Caco-2 (cell line): ENCODE results near the gene PTMA. TPM values are rescaled to one million over a fixed set of nuclear protein-coding genes. Genes with fewer than 3 reads are reported as not detected.

Experiments
- BruUV-seq: library from RNA; stranded (reverse); fragments of 400-500 nt; replicated peaks from 2 replicates; lab custom pipeline; 2021; lab: Mats Ljungman, UMichigan
- CTCF ChIA-PET: fragments of 300-600 bp; sonication (Branson Sonifier 250); formaldehyde crosslinking; loops from one replicate; lab custom pipeline; 2022; ENCODE audit warnings: antibody characterized with exemption; lab: Charles Lee
- POLR2A ChIA-PET: fragments of 300-600 bp; sonication (Branson Sonifier 250); formaldehyde crosslinking; loops from one replicate; lab custom pipeline; 2022; ENCODE audit warnings: antibody characterized with exemption; lab: Charles Lee
- DNase-seq, 2 experiments: peaks; one replicate each; pipeline versions ENCODE4 v3.0.0 to v3.0.0-alpha.2; 2020 to 2022
- H3K27me3 ChIP-seq: replicated peaks from 2 replicates; pipeline ENCODE4 v1.6.0; 2011; ENCODE audit warnings: low read length; ENCODE audit not compliant: control insufficient read depth, insufficient read depth
- H3K36me3 ChIP-seq: 2 replicates; pipeline ENCODE4 v1.5.1; 2011; ENCODE audit warnings: low read length; ENCODE audit not compliant: control insufficient read depth, insufficient read depth
- H3K4me1 ChIP-seq: fragments of 250-450 bp; sonication (Bioruptor Pico); 2 replicates; pipeline ENCODE4 v1.5.1; 2020; ENCODE audit warnings: mild to moderate bottlenecking
- H3K4me3 ChIP-seq: 2 replicates; pipeline ENCODE4 v1.5.1; 2011; ENCODE audit warnings: low read depth, mild to moderate bottlenecking, control low read depth, low read length
- H3K9me3 ChIP-seq: fragments of 250-450 bp; sonication (Bioruptor Pico); 2 replicates; pipeline ENCODE4 v1.5.1; 2020; ENCODE audit warnings: mild to moderate bottlenecking, moderate library complexity
- H3K27ac Mint-ChIP-seq: one replicate; pipeline ENCODE4 v1.8.0; 2022; ENCODE audit warnings: mixed read lengths; ENCODE audit not compliant: unreplicated experiment
- H3K27me3 Mint-ChIP-seq: one replicate; pipeline ENCODE4 v1.8.0; 2022; ENCODE audit warnings: mixed read lengths; ENCODE audit not compliant: insufficient read depth, unreplicated experiment
- H3K36me3 Mint-ChIP-seq: one replicate; pipeline ENCODE4 v1.8.0; 2022; ENCODE audit warnings: mild to moderate bottlenecking, mixed read lengths; ENCODE audit not compliant: insufficient read depth, unreplicated experiment
- H3K4me1 Mint-ChIP-seq: one replicate; pipeline ENCODE4 v1.8.0; 2022; ENCODE audit warnings: low read depth, mixed read lengths; ENCODE audit not compliant: unreplicated experiment
- H3K4me3 Mint-ChIP-seq: one replicate; pipeline ENCODE4 v1.8.0; 2022; ENCODE audit warnings: mild to moderate bottlenecking, moderate library complexity, mixed read lengths; ENCODE audit not compliant: unreplicated experiment
- H3K9me3 Mint-ChIP-seq: one replicate; pipeline ENCODE4 v1.8.0; 2022; ENCODE audit warnings: mixed read lengths; ENCODE audit not compliant: unreplicated experiment
- intact Hi-C: fragments of 100-400 bp; cut with micrococcal nuclease; formaldehyde crosslinking; loops from one replicate; pipeline ENCODE4 v1.10.0; 2022; ENCODE audit not compliant: unreplicated experiment
- total RNA-seq: library from RNA; stranded (reverse); gene quantifications from 2 replicates; pipeline ENCODE4 v1.2.3, GENCODE V29; 2022
- TF ChIP-seq, protein P1 (sequence below), 2 experiments: fragments of 200-600 bp in 1 of 2; IDR thresholded peaks; 1 replicate in 1 of 2; 2 replicates in 1 of 2; pipeline versions ENCODE4 v1.5.1 to v1.8.0; 2011 to 2022; ENCODE audit warnings: antibody characterized with exemption in 1 of 2, control low read depth in 1 of 2, inconsistent platforms in 1 of 2, low read depth in 1 of 2, low read length in 1 of 2, mild to moderate bottlenecking in 1 of 2, moderate library complexity in 1 of 2; ENCODE audit not compliant: insufficient read depth in 1 of 2, severe bottlenecking in 1 of 2, unreplicated experiment in 1 of 2

The PTMA gene
- total RNA-seq, 1 experiment from 2014 or later = 669 TPM

GRCh38 chr2:231685349-231686191 lies 22.8 kb upstream of the PTMA start:
- Mint-ChIP-seq H3K9me3 (no peaks in the 10 kb centered on the region), H3K27ac (no peak overlapping the region), H3K36me3 (peaks cover 9% of the 10 kb centered on the region), H3K27me3 (no peaks in the 10 kb centered on the region), H3K4me1 (peaks cover 10% of the 10 kb centered on the region), H3K4me3 (no peak overlapping the region)
- intact Hi-C loops = no loop called here
- BruUV-seq = no TSS peak
- Histone ChIP-seq H3K9me3 (no peaks in the 10 kb centered on the region), H3K36me3 (no peaks in the 10 kb centered on the region), H3K27me3 (no peaks in the 10 kb centered on the region), H3K4me3 (no peak overlapping the region), H3K4me1 (peaks cover 18% of the 10 kb centered on the region)
- ChIA-PET CTCF (no interaction called here), POLR2A (no interaction called here)
- TF ChIP-seq, protein P1, sequence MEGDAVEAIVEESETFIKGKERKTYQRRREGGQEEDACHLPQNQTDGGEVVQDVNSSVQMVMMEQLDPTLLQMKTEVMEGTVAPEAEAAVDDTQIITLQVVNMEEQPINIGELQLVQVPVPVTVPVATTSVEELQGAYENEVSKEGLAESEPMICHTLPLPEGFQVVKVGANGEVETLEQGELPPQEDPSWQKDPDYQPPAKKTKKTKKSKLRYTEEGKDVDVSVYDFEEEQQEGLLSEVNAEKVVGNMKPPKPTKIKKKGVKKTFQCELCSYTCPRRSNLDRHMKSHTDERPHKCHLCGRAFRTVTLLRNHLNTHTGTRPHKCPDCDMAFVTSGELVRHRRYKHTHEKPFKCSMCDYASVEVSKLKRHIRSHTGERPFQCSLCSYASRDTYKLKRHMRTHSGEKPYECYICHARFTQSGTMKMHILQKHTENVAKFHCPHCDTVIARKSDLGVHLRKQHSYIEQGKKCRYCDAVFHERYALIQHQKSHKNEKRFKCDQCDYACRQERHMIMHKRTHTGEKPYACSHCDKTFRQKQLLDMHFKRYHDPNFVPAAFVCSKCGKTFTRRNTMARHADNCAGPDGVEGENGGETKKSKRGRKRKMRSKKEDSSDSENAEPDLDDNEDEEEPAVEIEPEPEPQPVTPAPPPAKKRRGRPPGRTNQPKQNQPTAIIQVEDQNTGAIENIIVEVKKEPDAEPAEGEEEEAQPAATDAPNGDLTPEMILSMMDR (IDR thresholded peaks at IDR 0.05; ENCODE audit: insufficient read depth in 1 of 2, low read depth in 1 of 2, low read length in 1 of 2, severe bottlenecking in 1 of 2, unreplicated experiment in 1 of 2) = peak in 1 of 2 experiments; percentile 3
- no peak for DNase-seq

DNA sequence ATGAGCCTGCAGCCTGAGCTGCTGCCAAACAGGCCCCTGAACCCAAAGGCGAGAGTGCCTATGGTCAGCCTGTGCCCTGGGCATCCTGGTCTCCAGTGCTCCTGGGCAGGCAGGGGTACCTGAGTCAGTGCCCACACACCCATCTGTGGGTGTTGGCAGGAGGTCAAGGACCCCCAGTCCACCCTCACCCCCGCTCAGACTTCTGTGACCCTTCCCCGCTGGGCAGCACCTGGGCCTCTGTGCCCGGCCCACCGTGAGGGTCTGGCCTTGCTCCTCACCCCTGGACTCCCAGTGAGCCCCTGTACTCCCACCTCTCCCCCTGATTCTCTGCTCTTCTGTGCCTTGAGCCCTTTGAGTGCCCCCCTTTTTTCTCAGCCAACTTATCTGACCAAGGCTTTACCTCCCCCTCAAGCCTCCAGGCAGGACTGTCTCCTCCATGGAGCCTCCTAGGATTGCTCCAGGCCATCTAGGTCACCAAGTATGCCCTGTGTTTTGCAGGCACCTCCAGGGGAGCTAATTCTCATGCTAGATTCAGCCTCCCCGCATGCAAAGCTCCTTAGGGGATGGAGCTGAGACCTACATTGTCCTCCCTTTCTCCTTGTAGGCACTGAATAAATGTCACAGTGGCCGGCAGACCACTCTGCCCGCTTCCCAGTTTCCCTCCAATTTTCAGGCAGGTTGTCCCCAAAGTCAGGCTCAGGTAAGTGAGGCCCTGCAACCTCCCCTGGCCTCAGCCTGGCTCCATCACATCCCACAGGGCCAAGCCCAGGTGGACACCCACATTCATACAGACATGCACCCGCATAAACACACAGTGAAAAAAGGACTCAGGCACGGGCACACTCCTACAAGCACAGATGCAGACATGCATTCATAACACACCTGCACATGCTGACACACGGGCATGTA lies 21.9 kb upstream of the PTMA start:
- H3K4me3 Mint-ChIP-seq = no peak overlapping the region
- POLR2A ChIA-PET = no interaction called here

More for the DNA sequence above, 21.9 kb upstream of the PTMA start:
- intact Hi-C loops = no loop called here
- no peak for DNase-seq
- Histone ChIP-seq H3K4me3 (no peak overlapping the region), H3K9me3 (no peaks in the 10 kb centered on the region), H3K36me3 (no peaks in the 10 kb centered on the region), H3K4me1 (peaks cover 18% of the 10 kb centered on the region), H3K27me3 (no peaks in the 10 kb centered on the region)
- H3K27ac Mint-ChIP-seq = no peak overlapping the region
- BruUV-seq = no TSS peak
- peaks cover 7% of the 10 kb centered on the region for H3K36me3 Mint-ChIP-seq
- CTCF ChIA-PET = interaction anchor here (1.0 to 1.4 kb wide), 2 partner anchors 14 to 18 kb away, joined by 3 to 4 read pairs; no protein-coding TSS in a partner anchor
- H3K4me1 Mint-ChIP-seq = peaks cover 10% of the 10 kb centered on the region
- H3K9me3 Mint-ChIP-seq = no peaks in the 10 kb centered on the region
- TF ChIP-seq, protein P1 (IDR thresholded peaks at IDR 0.05; ENCODE audit: insufficient read depth in 1 of 2, low read depth in 1 of 2, low read length in 1 of 2, severe bottlenecking in 1 of 2, unreplicated experiment in 1 of 2) = no peak
- H3K27me3 Mint-ChIP-seq = no peaks in the 10 kb centered on the region
